Measurements from ENCODE around the gene CDH4.

Gene CDH4

DNA sequence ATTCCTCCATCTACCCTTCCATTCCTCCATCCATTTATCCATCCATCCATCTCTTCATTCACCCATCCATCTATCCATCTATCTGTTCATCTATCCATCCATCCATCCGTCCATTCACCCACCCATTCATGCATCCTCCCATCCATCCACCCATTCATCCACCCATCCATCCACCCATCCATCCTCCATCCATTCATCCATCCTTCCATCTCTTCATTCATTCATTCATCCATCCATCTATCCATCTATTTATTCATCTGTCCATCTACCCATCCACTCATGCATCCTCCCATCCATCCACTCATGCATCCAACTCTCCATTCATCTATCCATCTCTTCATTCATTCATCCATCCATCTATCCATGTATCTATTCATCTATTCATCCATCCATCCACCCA is 380.9 kb downstream of the CDH4 start:
- CTCF ChIA-PET = no interaction called here
- H3K4me3 ChIP-seq (ENCODE audit: low read depth, low read length) = no peak overlapping the region

GRCh38 chr20:61634376-61635145 is 382.5 kb downstream of the CDH4 start:
- H3K36me3 ChIP-seq (ENCODE audit: control insufficient read depth in 2 of 2, insufficient read depth in 1 of 2, low read length in 2 of 2) = no peaks in the 10 kb centered on the region
- no peak for TF ChIP-seq ZNF707 (tag by site-specific recombination; IDR thresholded peaks at IDR 0.05)
- no peak for TF ChIP-seq ELK4 (IDR thresholded peaks at IDR 0.05; ENCODE audit: borderline replicate concordance, low read depth, low read length)
- no peak for TF ChIP-seq ZNF391 (tag by site-specific recombination; IDR thresholded peaks at IDR 0.05; ENCODE audit: borderline replicate concordance, low read depth)
- no peak for TF ChIP-seq ZBTB6 (tag by site-specific recombination; IDR thresholded peaks at IDR 0.05)
- TF ChIP-seq ZNF521 (tag by site-specific recombination; IDR thresholded peaks at IDR 0.05) = no peak
- no peak for TF ChIP-seq GLI2 (tag by site-specific recombination; IDR thresholded peaks at IDR 0.05; ENCODE audit: borderline replicate concordance, low read depth)
- TF ChIP-seq ZBTB7A (tag by site-specific recombination; IDR thresholded peaks at IDR 0.05; ENCODE audit: low read depth) = no peak
- no peak for TF ChIP-seq HOXC10 (CRISPR knock-in tag; IDR thresholded peaks at IDR 0.05)
- TF ChIP-seq, protein P1, sequence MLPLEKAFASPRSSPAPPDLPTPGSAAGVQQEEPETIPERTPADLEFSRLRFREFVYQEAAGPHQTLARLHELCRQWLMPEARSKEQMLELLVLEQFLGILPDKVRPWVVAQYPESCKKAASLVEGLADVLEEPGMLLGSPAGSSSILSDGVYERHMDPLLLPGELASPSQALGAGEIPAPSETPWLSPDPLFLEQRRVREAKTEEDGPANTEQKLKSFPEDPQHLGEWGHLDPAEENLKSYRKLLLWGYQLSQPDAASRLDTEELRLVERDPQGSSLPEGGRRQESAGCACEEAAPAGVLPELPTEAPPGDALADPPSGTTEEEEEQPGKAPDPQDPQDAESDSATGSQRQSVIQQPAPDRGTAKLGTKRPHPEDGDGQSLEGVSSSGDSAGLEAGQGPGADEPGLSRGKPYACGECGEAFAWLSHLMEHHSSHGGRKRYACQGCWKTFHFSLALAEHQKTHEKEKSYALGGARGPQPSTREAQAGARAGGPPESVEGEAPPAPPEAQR (tag by site-specific recombination; IDR thresholded peaks at IDR 0.05) = no peak
- no peak for TF ChIP-seq KLF8 (tag by site-specific recombination; IDR thresholded peaks at IDR 0.05)
- no peak for TF ChIP-seq ZNF24 (tag by site-specific recombination; IDR thresholded peaks at IDR 0.05)
- TF ChIP-seq ZNF660 (tag by site-specific recombination; IDR thresholded peaks at IDR 0.05) = no peak
- TF ChIP-seq ZNF621 (tag by site-specific recombination; IDR thresholded peaks at IDR 0.05) = no peak
- H3K4me1 ChIP-seq (ENCODE audit: control insufficient read depth, insufficient read depth, low read length) = no peaks in the 10 kb centered on the region
- CTCF ChIA-PET = interaction anchor here (0.6 kb wide), 1 partner anchor 264 kb away, joined by 3 read pairs; no protein-coding TSS in a partner anchor
- no peaks in the 10 kb centered on the region for H3K9me3 ChIP-seq (ENCODE audit: control insufficient read depth, insufficient read depth, low read depth, low read length)
- POLR2A ChIA-PET = interaction anchor here (0.6 kb wide), 1 partner anchor 82 kb away, joined by 3 read pairs; no protein-coding TSS in a partner anchor
- no peak overlapping the region for H3K4me3 ChIP-seq (ENCODE audit: low read depth, low read length)
- no peak overlapping the region for H3K27ac ChIP-seq (ENCODE audit: extremely low read depth, low read depth, low read length)

More for the DNA sequence above, 380.9 kb downstream of the CDH4 start:
- POLR2A ChIA-PET = no interaction called here
- TF ChIP-seq ZNF266 (tag by site-specific recombination; IDR thresholded peaks at IDR 0.05; ENCODE audit: low read depth) (no peak), ZNF366 (tag by site-specific recombination; conservative IDR thresholded peaks at IDR 0.05) (peak; percentile 93), ZBTB17 (tag by site-specific recombination; IDR thresholded peaks at IDR 0.05) (peak; percentile 75), ZIC2 (tag by site-specific recombination; IDR thresholded peaks at IDR 0.05) (no peak), ZNF558 (tag by site-specific recombination; IDR thresholded peaks at IDR 0.05) (no peak)
- Histone ChIP-seq H3K9me3 (ENCODE audit: control insufficient read depth, insufficient read depth, low read depth, low read length) (no peaks in the 10 kb centered on the region), H3K4me1 (ENCODE audit: control insufficient read depth, insufficient read depth, low read length) (no peaks in the 10 kb centered on the region), H3K36me3 (ENCODE audit: control insufficient read depth in 2 of 2, insufficient read depth in 1 of 2, low read length in 2 of 2) (no peaks in the 10 kb centered on the region), H3K27ac (ENCODE audit: extremely low read depth, low read depth, low read length) (no peak overlapping the region)
